Epithelial cell of proximal tubule (primary cell): Measurements from ENCODE around the gene NCAPG2. TPM values are rescaled to one million over a fixed set of nuclear protein-coding genes. Genes with fewer than 3 reads are reported as not detected.

Experiments
- DNase-seq: peaks from one replicate; pipeline ENCODE4 v3.0.0-alpha.2; 2011; ENCODE audit warnings: low read depth
- H3K4me3 ChIP-seq: 2 replicates; pipeline ENCODE4 v1.5.1; 2011; ENCODE audit warnings: low read depth, mild to moderate bottlenecking, low read length
- CTCF ChIP-seq: conservative IDR thresholded peaks from 2 replicates; pipeline ENCODE4 v1.5.1; 2012; ENCODE audit warnings: low read depth, mild to moderate bottlenecking, low read length
- total RNA-seq: library from RNA; depleted of rRNA; stranded (reverse); fragments of >200 nt; gene quantifications from 2 replicates; pipeline ENCODE4 v1.2.3, GENCODE V29; 2015

Gene NCAPG2
- total RNA-seq, 1 donor from 2014 or later: 30.1 TPM

GRCh38 chr7:158729646-158730382, 25.2 kb upstream of the NCAPG2 start:
- TF ChIP-seq CTCF: no peak

GRCh38 chr7:158728911-158729645, 24.5 kb upstream of the NCAPG2 start:
- no peak for TF ChIP-seq CTCF
- no peak for DNase-seq
- no peak overlapping the region for H3K4me3 ChIP-seq

More at GRCh38 chr7:158729646-158730382, 25.2 kb upstream of the NCAPG2 start:
- DNase-seq: no peak
- H3K4me3 ChIP-seq: no peak overlapping the region

GRCh38 chr7:158727690-158728089, 23.1 kb upstream of the NCAPG2 start:
- no peak overlapping the region for H3K4me3 ChIP-seq
- no peak for DNase-seq
- TF ChIP-seq CTCF: no peak

- H3K4me3 ChIP-seq: no peak overlapping the region
- no peak for DNase-seq
- no peak for TF ChIP-seq CTCF
These were observed 21.7 kb upstream of the NCAPG2 start for GRCh38 chr7:158726277-158726807.

- no peak for DNase-seq
- TF ChIP-seq CTCF: no peak
- H3K4me3 ChIP-seq: no peak overlapping the region
These were observed 20.8 kb upstream of the NCAPG2 start for GRCh38 chr7:158725506-158725800.

GRCh38 chr7:158724658-158725505, 20.3 kb upstream of the NCAPG2 start:
- no peak for DNase-seq
- TF ChIP-seq CTCF: no peak

More at GRCh38 chr7:158724658-158725505, 20.3 kb upstream of the NCAPG2 start:
- H3K4me3 ChIP-seq: no peak overlapping the region
